Medulla oblongata (tissue), 1 donor: Measurements from ENCODE around the gene LIPC.

Experiments
- DNase-seq: peaks from one replicate; pipeline ENCODE4 v3.0.0-alpha.2; 2015; ENCODE audit errors: extremely low spot score

LIPC gene

DNA sequence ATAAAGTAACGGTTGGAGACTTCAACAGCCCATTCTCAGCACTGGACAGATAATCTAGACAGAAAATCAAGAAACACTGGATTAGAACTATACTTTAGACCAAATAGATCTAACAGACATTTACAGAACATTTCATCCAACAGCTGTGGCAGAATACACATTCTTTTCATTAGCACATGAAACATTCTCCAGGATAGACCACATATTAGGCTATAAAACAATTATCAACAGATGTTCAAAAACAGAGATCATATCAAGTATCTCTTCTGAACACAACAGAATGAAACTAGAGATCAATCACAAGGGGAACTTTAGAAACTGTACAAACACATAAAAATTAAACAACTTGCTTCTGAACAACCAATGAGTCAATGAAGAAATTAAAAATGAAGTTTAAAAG is 184.4 kb downstream of the LIPC start:
- no peak for DNase-seq
